HG02973 (cell line): ENCODE data around the gene PCYT2.
"Not testable (repeated sequence)": the region's sequence is repeated elsewhere in the genome, so short reads cannot be mapped to it uniquely, and the experiment has no call there.

Source experiments
- ATAC-seq: cut with Tn5 transposase; IDR thresholded peaks from one replicate; pipeline ENCODE4 v1.9.1; 2021; ENCODE audit warnings: moderate library complexity; ENCODE audit not compliant: unreplicated experiment

PCYT2 gene

GRCh38 chr17:81911277-81911961 is at the start of gene PCYT2:
PCYT2 (minus strand) TSS chr17:81911399; CDS start chr17:81911355, 44 bp downstream.
- ATAC-seq: peak; percentile 59

- ATAC-seq: no peak
Measured at GRCh38 chr17:81960130-81960958, 49.1 kb upstream of the PCYT2 start.

DNA sequence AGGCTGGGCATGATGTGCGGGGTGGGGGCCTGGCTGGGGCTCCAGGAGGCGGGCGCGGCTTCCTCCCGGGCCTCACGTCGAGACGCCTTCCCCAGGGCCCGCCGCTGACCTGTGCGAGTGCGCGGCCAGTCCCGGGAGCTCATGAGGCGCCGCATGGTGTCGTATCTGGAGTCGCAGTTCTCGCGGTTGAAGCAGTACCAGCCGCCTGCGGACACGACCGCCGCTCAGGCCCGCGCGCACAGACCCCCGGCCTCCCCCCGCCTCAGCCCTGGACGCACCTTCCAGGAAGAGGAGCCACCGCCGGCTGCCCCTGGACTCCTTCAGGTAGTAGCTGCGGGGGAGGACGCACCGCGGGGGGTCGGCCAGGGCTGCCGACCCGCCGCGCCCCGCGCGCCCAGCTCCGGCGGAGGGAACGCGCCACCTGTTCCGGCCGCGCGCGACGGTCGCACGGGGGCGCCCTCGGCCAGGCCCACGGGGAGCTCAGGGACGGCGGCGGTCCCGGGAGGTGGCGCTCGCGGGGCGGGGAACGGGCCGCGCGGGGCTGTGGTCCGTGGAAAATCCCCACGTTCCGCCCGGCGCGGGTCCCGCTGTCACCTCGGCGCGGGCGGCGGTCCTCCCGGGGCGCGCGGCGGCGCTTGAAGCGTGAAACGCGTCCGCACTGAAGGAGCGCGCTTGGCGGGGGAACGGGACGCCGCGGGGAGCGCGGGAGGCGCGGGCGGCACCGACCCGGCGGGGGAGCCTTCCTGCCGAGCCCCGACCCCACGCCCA is 48.3 kb upstream of the PCYT2 start:
- no peak for ATAC-seq

- ATAC-seq: no peak
Measured at GRCh38 chr17:81958633-81959342, 47.6 kb upstream of the PCYT2 start.

DNA sequence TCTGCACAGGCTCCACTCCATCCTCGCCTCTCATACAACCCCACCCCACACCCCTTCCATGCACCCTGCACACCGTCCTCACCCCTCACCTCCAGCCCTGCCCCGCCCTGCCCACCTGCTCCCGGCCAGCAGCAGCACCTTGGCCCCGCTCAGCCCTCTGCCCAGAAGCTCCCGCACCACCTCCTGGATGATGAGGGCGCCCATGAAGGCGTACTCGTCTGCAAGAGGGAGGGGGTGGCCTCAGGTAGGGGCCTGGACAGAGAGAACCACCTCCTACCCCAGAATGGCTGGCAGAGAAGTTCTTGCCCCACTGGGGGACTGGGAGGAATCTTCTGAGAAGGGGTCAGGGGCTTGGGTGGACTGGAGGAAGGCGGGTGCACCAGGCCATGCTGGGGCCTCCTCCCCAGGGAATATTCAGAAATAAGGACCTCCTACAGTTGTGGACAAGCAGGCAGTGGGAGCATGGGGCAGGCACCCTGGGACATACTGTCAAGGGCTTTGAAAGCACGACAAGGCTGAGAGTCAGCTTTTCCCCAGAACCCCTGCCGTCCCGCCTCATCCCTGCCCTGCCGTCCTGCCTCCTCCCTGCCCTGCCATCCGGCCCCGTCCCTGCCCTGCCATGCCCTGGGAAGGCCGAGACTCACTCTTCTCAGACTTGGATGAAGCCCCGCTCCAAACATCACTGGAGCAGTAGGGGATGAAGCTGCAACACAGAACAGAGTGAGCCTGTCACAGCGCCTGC is 46.7 kb upstream of the PCYT2 start:
- ATAC-seq: no peak

GRCh38 chr17:81956607-81957589 is 45.7 kb upstream of the PCYT2 start:
- no peak for ATAC-seq

- no peak for ATAC-seq
Measured at GRCh38 chr17:81955756-81956544, 44.8 kb upstream of the PCYT2 start.

- ATAC-seq: no peak
Measured at GRCh38 chr17:81955058-81955681, 44.0 kb upstream of the PCYT2 start.

DNA sequence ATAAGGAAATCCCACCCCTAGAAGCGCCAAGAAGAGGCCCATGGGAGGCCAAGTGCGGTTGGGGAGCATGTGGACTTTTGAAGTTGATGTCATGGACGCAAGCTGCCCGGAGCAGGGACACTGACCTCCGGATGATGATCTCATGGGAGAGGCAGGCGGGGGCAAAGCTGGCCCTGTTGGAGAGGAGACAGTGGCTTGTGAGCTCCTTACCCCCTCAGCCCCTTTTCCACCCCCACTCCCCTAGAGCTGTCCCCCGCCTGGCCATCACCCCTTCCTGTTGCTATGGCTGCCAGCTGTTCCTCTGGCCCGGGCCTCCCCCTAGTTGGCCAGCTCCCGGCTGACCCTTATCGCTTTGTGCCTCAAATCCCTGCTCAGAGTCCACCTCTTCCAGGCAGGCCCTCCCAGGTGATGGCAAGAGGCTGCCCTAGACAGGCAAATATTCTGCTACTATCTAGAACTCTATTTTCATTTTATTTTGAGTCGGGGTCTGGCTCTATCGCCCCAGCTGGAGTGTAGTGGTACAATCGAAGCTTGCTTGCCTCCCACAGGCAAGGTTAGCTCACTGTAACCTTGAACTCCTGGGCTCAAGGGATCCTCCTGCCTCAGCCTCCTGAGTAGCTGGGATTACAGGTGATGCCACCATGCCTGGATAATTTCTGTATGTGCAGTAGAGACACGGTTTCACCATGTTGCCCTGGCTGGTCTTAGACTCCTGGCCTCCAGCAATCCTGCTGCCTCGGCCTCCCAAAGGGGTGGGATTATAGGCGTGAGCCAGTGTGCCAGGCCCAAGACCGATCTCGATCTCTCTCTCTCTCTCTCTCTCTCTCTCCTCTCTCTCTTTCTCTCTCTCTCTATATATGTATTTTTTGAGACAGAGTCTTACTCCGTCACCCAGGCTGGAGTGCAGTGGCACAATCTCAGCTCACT is 43.2 kb upstream of the PCYT2 start:
- no peak for ATAC-seq

GRCh38 chr17:81953443-81953842 is 42.2 kb upstream of the PCYT2 start:
- ATAC-seq: not testable (repeated sequence)

GRCh38 chr17:81952792-81953228 is 41.6 kb upstream of the PCYT2 start:
- no peak for ATAC-seq

DNA sequence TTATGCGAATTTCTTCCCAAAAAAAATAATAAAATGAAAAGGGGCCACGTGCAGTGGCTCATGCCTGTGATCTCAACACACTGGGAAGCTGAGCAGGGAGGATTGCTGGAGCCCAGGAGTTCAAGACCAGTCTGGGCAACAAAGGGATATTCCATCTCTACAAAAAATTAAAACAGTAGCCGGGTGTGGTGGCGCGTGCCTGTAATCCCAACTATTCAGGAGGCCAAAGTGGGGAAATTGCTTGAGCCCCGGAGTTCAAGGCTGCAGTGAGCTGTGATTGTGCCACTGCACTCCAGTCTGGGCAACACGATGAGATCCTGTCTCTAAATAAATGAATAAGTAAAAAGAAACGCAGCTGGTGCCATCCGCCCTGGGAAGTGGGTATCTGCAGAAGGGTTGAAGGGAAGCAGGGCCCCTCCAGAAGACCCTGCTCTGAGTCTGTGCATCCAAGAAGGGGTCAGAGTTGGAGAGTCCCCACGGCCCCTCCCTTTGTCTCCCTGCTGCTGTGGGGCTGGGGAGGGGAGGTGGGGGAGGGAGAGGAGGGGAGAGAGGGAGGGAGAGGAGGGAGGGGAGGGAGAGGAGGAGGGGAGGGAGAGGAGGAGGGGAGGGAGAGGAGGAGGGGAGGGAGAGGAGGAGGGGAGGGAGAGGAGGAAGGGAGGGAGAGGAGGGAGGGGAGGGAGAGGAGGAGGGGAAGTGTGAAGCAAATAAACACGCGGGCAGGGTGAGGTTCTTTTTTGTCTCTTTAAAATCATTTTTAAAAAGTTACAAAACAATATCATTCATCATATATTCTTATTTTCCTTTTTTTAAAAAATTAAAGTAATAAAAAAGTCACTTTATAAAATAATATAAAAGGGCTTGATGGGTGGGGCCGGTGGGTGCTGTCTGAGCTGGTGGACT is 40.8 kb upstream of the PCYT2 start:
- no peak for ATAC-seq

DNA sequence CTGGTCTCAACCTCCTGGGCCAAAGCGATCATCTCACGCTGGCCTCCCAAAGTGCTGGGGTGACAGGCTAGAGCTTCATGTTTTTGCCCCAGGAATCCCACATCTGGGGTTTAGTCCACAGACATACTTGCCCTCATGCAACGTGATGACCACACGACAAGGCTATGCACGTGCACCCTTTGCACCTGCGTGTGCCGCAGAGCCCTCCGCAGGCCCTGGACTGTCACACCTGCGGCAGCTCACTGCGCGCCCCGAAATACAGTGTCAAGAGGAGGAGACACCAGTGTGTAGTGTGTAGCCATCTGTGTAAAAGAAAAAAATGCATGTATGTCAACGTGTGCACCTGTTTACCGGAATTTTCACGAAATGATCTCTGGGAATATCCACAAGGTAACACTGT is 39.3 kb upstream of the PCYT2 start:
- ATAC-seq: no peak

DNA sequence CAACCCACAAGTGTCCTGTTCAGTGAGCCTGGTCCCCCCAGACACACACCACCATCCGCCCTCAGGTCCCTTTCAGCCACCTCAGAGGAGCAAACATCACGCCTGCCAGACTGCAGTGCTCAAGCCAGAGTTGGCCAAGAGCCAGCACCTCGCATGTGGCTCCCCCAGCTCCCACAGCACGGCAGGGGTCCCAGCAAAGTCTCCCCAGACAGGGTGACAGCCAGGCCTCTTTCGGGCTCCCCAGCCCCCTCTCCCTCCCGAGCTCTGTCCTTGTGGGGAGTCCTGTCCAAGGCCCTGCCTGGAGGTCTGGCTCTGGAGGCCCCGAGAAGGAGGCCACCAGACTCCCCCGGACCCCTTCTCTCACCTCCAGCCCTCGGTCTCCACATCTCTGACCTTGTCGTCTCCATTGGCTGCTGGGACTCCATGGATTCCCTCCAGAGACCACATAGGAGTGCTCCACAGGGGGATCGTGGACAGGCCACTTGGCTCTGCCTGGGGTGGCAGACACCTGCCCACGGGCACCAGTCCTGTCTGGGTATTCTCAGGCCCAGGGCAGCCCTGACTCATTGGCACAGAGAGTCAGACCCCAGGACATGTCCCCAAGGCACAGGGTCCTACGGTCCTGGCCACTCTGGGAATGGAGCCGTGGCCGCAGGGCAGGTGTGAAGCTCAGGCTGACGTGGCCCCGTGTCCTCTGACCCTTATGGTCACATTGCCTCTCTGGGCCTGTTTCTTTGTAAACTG is 37.6 kb upstream of the PCYT2 start:
- ATAC-seq: no peak

DNA sequence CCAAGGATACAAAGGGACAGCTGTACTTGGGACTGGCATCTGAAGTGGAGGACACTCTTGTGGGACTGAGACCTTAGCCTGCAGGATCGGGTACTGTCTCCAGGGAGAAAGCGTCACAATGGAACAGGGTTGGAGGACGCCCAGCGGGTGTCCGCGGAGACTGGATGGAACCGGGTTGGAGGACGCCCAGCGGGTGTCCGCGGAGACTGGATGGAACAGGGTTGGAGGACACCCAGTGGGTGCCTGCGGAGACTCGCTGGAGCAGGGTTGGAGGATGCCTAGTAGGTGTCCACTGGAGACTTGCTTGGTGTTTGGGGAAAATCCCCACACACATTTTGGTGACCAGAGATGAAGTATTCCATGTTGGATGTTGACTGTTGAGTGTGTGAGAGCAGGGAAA is 36.0 kb upstream of the PCYT2 start, which contains the start of gene MYADML2:
Gene MYADML2 (minus strand): TSS at position 45 of the 400 bp plus-strand sequence. CDS start 5,492 bp downstream, outside the sequence.
- no peak for ATAC-seq
